HCT116 (cell line): ENCODE data around the gene TBXA2R.

Experiments used
- CTCF ChIP-seq, 3 experiments: fragments of 200-600 bp in 1 of 3; sonication (generic) in 1 of 3; IDR thresholded peaks in 2 of 3; conservative IDR thresholded peaks in 1 of 3; 2 replicates each; pipeline ENCODE4 v1.5.1; 2012 to 2017; ENCODE audit warnings: low read depth in 2 of 3, low read length in 2 of 3, antibody characterized with exemption in 1 of 3, borderline replicate concordance in 1 of 3, control low read depth in 1 of 3, mild to moderate bottlenecking in 1 of 3, mixed read lengths in 1 of 3, mixed run types in 1 of 3, moderate library complexity in 1 of 3; ENCODE audit not compliant: insufficient read depth in 1 of 3
- REST ChIP-seq: IDR thresholded peaks from 2 replicates; pipeline ENCODE4 v1.6.1; 2012; ENCODE audit warnings: low read depth

- TF ChIP-seq REST: no peak
- no peak for TF ChIP-seq CTCF (IDR thresholded peaks at IDR 0.05 in 2 of 3, conservative IDR thresholded peaks at IDR 0.05 in 1 of 3; ENCODE audit: borderline replicate concordance in 1 of 3, insufficient read depth in 1 of 3, low read depth in 2 of 3, low read length in 2 of 3)
Observed at GRCh38 chr19:3606174-3606689, 443 bp downstream of the TBXA2R start.
